Liver (tissue), 9 donors: ENCODE results near the gene IQCH. TPM values are rescaled to one million over a fixed set of nuclear protein-coding genes. Genes with fewer than 3 reads are reported as not detected.

ENCODE experiments used
- DNase-seq: peaks from one replicate; pipeline ENCODE4 v3.0.0-alpha.2; 2017; ENCODE audit warnings: low spot score
- H3K27ac ChIP-seq, 2 donors: one replicate each; pipeline ENCODE4 v1.7.0; 2013; ENCODE audit warnings: inconsistent platforms in 2 of 2, low read length in 2 of 2, control low read depth in 1 of 2, low read depth in 1 of 2, mild to moderate bottlenecking in 1 of 2
- H3K27me3 ChIP-seq, 4 donors: one replicate each; pipeline versions ENCODE4 v1.6.1 to v1.7.0; 2013; ENCODE audit warnings: low read length in 3 of 4, inconsistent platforms in 1 of 4, mild to moderate bottlenecking in 1 of 4, moderate library complexity in 1 of 4; ENCODE audit not compliant: control insufficient read depth in 4 of 4, insufficient read depth in 4 of 4
- H3K36me3 ChIP-seq, 4 donors: one replicate each; pipeline versions ENCODE4 v1.6.1 to v1.7.0; 2013; ENCODE audit warnings: low read length in 3 of 4, mild to moderate bottlenecking in 3 of 4, low read depth in 1 of 4, moderate library complexity in 1 of 4; ENCODE audit not compliant: control insufficient read depth in 4 of 4, insufficient read depth in 3 of 4
- H3K4me1 ChIP-seq, 4 donors: one replicate each; pipeline versions ENCODE4 v1.6.1 to v1.7.0; 2013; ENCODE audit warnings: low read length in 3 of 4, mild to moderate bottlenecking in 3 of 4, moderate library complexity in 1 of 4; ENCODE audit not compliant: control insufficient read depth in 4 of 4, insufficient read depth in 4 of 4
- H3K4me3 ChIP-seq, 3 donors: one replicate each; pipeline versions ENCODE4 v1.6.1 to v1.7.0; 2013; ENCODE audit warnings: low read length in 3 of 3, control low read depth in 1 of 3, low read depth in 1 of 3, mild to moderate bottlenecking in 1 of 3
- H3K9ac ChIP-seq, 2 donors: one replicate each; pipeline ENCODE4 v1.7.0; 2013; ENCODE audit warnings: low read length in 2 of 2, mild to moderate bottlenecking in 2 of 2, moderate library complexity in 2 of 2, control low read depth in 1 of 2, low read depth in 1 of 2
- H3K9me3 ChIP-seq, 4 donors: one replicate each; pipeline versions ENCODE4 v1.6.1 to v1.7.0; 2013; ENCODE audit warnings: low read length in 3 of 4; ENCODE audit not compliant: control insufficient read depth in 4 of 4
- EGR1 ChIP-seq, 2 donors: IDR thresholded peaks; 2 replicates each; pipeline ENCODE4 v1.6.1; 2016 to 2018; ENCODE audit warnings: antibody characterized with exemption in 2 of 2, low read depth in 2 of 2
- FOXA1 ChIP-seq: IDR thresholded peaks from 2 replicates; pipeline ENCODE4 v1.6.1; 2016; ENCODE audit warnings: antibody characterized with exemption
- GABPA ChIP-seq, 2 donors: IDR thresholded peaks in 1 of 2; conservative IDR thresholded peaks in 1 of 2; 2 replicates each; pipeline ENCODE4 v1.6.1; 2016; ENCODE audit warnings: antibody characterized with exemption in 2 of 2, mild to moderate bottlenecking in 1 of 2, moderate library complexity in 1 of 2
- HNF4A ChIP-seq, 2 donors: conservative IDR thresholded peaks; 2 replicates each; pipeline ENCODE4 v1.6.1; 2016; ENCODE audit warnings: antibody characterized with exemption in 2 of 2, mild to moderate bottlenecking in 2 of 2
- HNF4G ChIP-seq: IDR thresholded peaks from 2 replicates; pipeline ENCODE4 v1.6.1; 2016; ENCODE audit warnings: antibody characterized with exemption
- JUND ChIP-seq, 2 donors: IDR thresholded peaks; 2 replicates each; pipeline ENCODE4 v1.6.1; 2016; ENCODE audit warnings: antibody characterized with exemption in 2 of 2
- MAX ChIP-seq: IDR thresholded peaks from 2 replicates; pipeline ENCODE4 v1.6.1; 2016; ENCODE audit warnings: antibody characterized with exemption
- NR2F2 ChIP-seq: IDR thresholded peaks from 2 replicates; pipeline ENCODE4 v1.6.1; 2016; ENCODE audit warnings: antibody characterized with exemption
- RAD21 ChIP-seq, 2 donors: IDR thresholded peaks; 2 replicates each; pipeline ENCODE4 v1.6.1; 2016; ENCODE audit warnings: antibody characterized with exemption in 2 of 2, mild to moderate bottlenecking in 2 of 2
- SP1 ChIP-seq: IDR thresholded peaks from 2 replicates; pipeline ENCODE4 v1.6.1; 2018; ENCODE audit warnings: antibody characterized with exemption, mild to moderate bottlenecking
- TAF1 ChIP-seq: conservative IDR thresholded peaks from 2 replicates; pipeline ENCODE4 v1.6.1; 2016; ENCODE audit warnings: antibody characterized with exemption, mild to moderate bottlenecking
- YY1 ChIP-seq: IDR thresholded peaks from 2 replicates; pipeline ENCODE4 v1.6.1; 2016; ENCODE audit warnings: antibody characterized with exemption, mild to moderate bottlenecking
- WGBS: extraction: QIAGEN DNeasy Blood & Tissue Kit; methylation state at CpG from one replicate; pipeline ENCODE4 v1.1.7; 2013; 5-methylcytosine and 5-hydroxymethylcytosine counted together
- polyA plus RNA-seq, 2 donors: library from polyadenylated mRNA; stranded (reverse) in 1 of 2; unstranded in 1 of 2; fragments of 200-250 nt in 1 of 2; fragments of >200 nt in 1 of 2; fragmentation: Nextera tagmentation in 1 of 2; extraction: Ambion mirVana in 1 of 2; gene quantifications; one replicate each; pipeline versions ENCODE4 v1.2.1 to v1.2.3, GENCODE V29; 2013 to 2015
- total RNA-seq, 2 donors: library from RNA; depleted of rRNA; stranded (reverse); fragments of >200 nt; gene quantifications; one replicate each; pipeline ENCODE4 v1.2.3, GENCODE V29; 2014
- TF ChIP-seq, protein P1 (sequence below): IDR thresholded peaks from 2 replicates; pipeline ENCODE4 v1.6.1; 2016; ENCODE audit warnings: antibody characterized with exemption
- TF ChIP-seq, protein P2 (sequence below): fragments of 150-350 bp; IDR thresholded peaks from 2 replicates; pipeline ENCODE4 v1.5.1; 2017; ENCODE audit warnings: improper control_type of control experiment, low read depth, low read length; ENCODE audit not compliant: missing input control
- TF ChIP-seq, protein P3 (sequence below): IDR thresholded peaks from 2 replicates; pipeline ENCODE4 v1.6.1; 2016; ENCODE audit warnings: antibody characterized with exemption, mild to moderate bottlenecking
- TF ChIP-seq, protein P4 (sequence below): IDR thresholded peaks from 2 replicates; pipeline ENCODE4 v1.6.1; 2016; ENCODE audit warnings: antibody characterized with exemption
- donor health status: healthy.
- donor health status: healthy.
- donor health status: healthy.
- donor health status: healthy.
- donor health status: healthy.

The IQCH gene
- total and polyA plus RNA-seq, 4 donors, result 0.23 to 1.6 (median 0.86) TPM

GRCh38 chr15:67461735-67462134, 207.1 kb downstream of the IQCH start:
- TF ChIP-seq, protein P1, sequence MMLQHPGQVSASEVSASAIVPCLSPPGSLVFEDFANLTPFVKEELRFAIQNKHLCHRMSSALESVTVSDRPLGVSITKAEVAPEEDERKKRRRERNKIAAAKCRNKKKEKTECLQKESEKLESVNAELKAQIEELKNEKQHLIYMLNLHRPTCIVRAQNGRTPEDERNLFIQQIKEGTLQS, result no peak
- TF ChIP-seq, protein P2, sequence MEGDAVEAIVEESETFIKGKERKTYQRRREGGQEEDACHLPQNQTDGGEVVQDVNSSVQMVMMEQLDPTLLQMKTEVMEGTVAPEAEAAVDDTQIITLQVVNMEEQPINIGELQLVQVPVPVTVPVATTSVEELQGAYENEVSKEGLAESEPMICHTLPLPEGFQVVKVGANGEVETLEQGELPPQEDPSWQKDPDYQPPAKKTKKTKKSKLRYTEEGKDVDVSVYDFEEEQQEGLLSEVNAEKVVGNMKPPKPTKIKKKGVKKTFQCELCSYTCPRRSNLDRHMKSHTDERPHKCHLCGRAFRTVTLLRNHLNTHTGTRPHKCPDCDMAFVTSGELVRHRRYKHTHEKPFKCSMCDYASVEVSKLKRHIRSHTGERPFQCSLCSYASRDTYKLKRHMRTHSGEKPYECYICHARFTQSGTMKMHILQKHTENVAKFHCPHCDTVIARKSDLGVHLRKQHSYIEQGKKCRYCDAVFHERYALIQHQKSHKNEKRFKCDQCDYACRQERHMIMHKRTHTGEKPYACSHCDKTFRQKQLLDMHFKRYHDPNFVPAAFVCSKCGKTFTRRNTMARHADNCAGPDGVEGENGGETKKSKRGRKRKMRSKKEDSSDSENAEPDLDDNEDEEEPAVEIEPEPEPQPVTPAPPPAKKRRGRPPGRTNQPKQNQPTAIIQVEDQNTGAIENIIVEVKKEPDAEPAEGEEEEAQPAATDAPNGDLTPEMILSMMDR, result no peak
- TF ChIP-seq FOXA1 (no peak), HNF4G (no peak), EGR1 (IDR thresholded peaks at IDR 0.05; ENCODE audit: low read depth in 2 of 2) (no peak), JUND (IDR thresholded peaks at IDR 0.05) (no peak), YY1 (no peak), GABPA (IDR thresholded peaks at IDR 0.05 in 1 of 2, conservative IDR thresholded peaks at IDR 0.05 in 1 of 2) (no peak), NR2F2 (no peak), MAX (no peak), RAD21 (IDR thresholded peaks at IDR 0.05) (no peak), TAF1 (no peak), SP1 (no peak)
- TF ChIP-seq, protein P3, sequence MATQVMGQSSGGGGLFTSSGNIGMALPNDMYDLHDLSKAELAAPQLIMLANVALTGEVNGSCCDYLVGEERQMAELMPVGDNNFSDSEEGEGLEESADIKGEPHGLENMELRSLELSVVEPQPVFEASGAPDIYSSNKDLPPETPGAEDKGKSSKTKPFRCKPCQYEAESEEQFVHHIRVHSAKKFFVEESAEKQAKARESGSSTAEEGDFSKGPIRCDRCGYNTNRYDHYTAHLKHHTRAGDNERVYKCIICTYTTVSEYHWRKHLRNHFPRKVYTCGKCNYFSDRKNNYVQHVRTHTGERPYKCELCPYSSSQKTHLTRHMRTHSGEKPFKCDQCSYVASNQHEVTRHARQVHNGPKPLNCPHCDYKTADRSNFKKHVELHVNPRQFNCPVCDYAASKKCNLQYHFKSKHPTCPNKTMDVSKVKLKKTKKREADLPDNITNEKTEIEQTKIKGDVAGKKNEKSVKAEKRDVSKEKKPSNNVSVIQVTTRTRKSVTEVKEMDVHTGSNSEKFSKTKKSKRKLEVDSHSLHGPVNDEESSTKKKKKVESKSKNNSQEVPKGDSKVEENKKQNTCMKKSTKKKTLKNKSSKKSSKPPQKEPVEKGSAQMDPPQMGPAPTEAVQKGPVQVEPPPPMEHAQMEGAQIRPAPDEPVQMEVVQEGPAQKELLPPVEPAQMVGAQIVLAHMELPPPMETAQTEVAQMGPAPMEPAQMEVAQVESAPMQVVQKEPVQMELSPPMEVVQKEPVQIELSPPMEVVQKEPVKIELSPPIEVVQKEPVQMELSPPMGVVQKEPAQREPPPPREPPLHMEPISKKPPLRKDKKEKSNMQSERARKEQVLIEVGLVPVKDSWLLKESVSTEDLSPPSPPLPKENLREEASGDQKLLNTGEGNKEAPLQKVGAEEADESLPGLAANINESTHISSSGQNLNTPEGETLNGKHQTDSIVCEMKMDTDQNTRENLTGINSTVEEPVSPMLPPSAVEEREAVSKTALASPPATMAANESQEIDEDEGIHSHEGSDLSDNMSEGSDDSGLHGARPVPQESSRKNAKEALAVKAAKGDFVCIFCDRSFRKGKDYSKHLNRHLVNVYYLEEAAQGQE, result no peak
- TF ChIP-seq, protein P4, sequence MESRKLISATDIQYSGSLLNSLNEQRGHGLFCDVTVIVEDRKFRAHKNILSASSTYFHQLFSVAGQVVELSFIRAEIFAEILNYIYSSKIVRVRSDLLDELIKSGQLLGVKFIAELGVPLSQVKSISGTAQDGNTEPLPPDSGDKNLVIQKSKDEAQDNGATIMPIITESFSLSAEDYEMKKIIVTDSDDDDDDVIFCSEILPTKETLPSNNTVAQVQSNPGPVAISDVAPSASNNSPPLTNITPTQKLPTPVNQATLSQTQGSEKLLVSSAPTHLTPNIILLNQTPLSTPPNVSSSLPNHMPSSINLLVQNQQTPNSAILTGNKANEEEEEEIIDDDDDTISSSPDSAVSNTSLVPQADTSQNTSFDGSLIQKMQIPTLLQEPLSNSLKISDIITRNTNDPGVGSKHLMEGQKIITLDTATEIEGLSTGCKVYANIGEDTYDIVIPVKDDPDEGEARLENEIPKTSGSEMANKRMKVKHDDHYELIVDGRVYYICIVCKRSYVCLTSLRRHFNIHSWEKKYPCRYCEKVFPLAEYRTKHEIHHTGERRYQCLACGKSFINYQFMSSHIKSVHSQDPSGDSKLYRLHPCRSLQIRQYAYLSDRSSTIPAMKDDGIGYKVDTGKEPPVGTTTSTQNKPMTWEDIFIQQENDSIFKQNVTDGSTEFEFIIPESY, result no peak
- H3K9me3 ChIP-seq, result no peaks in the 10 kb centered on the region
- H3K36me3 ChIP-seq, result no peaks in the 10 kb centered on the region
- H3K4me3 ChIP-seq, result no peak overlapping the region
- H3K9ac ChIP-seq, result no peak overlapping the region
- no peaks in the 10 kb centered on the region for H3K27me3 ChIP-seq
- DNase-seq, result no peak
- 96% methylated on average over 6 of the region's 6 CpGs for WGBS
- H3K27ac ChIP-seq, result no peak overlapping the region
- H3K4me1 ChIP-seq, result peaks cover 0 to 9% (median 3%) of the 10 kb centered on the region in 4 donors

GRCh38 chr15:67462875-67463274, 208.3 kb downstream of the IQCH start:
- H3K27me3 ChIP-seq, result no peaks in the 10 kb centered on the region
- peaks cover 0 to 3% (median 0%) of the 10 kb centered on the region in 4 donors for H3K4me1 ChIP-seq
- H3K9me3 ChIP-seq, result no peaks in the 10 kb centered on the region
- no peak for DNase-seq
- H3K27ac ChIP-seq, result no peak overlapping the region
- no peak overlapping the region for H3K4me3 ChIP-seq
- WGBS, result 97% methylated on average over 3 of the region's 3 CpGs
- H3K36me3 ChIP-seq, result no peaks in the 10 kb centered on the region
- H3K9ac ChIP-seq, result no peak overlapping the region
- no peak for TF ChIP-seq FOXA1
- TF ChIP-seq, protein P4, result no peak
- TF ChIP-seq NR2F2, result no peak
- TF ChIP-seq HNF4A (conservative IDR thresholded peaks at IDR 0.05), result no peak
- TF ChIP-seq MAX, result no peak
- TF ChIP-seq, protein P3, result no peak
- TF ChIP-seq EGR1 (IDR thresholded peaks at IDR 0.05; ENCODE audit: low read depth in 2 of 2), result no peak
- no peak for TF ChIP-seq JUND (IDR thresholded peaks at IDR 0.05)
